GM21576 (cell line): ENCODE measurements around the gene PPL.
"Not testable (repeated sequence)": the region's sequence is repeated elsewhere in the genome, so short reads cannot be mapped to it uniquely, and the experiment has no call there.

Experiments used
- ATAC-seq: cut with Tn5 transposase; IDR thresholded peaks from one replicate; pipeline ENCODE4 v1.9.1; 2021; ENCODE audit warnings: mild to moderate bottlenecking, moderate library complexity; ENCODE audit not compliant: unreplicated experiment

PPL gene

GRCh38 chr16:4935241-4935855 lies 1.6 kb downstream of the PPL start:
- no peak for ATAC-seq

GRCh38 chr16:4934591-4934990 lies 2.4 kb downstream of the PPL start:
- no peak for ATAC-seq

- ATAC-seq, result no peak
Observed at GRCh38 chr16:4933871-4934395, 3.0 kb downstream of the PPL start.

GRCh38 chr16:4933433-4933832 lies 3.5 kb downstream of the PPL start:
- ATAC-seq, result no peak

- no peak for ATAC-seq
Observed at GRCh38 chr16:4931381-4931780, 5.6 kb downstream of the PPL start.

GRCh38 chr16:4929619-4930018 lies 7.3 kb downstream of the PPL start:
- ATAC-seq, result not testable (repeated sequence)

GRCh38 chr16:4928227-4928626 lies 8.7 kb downstream of the PPL start:
- ATAC-seq, result no peak

- no peak for ATAC-seq
Observed at GRCh38 chr16:4927661-4928060, 9.3 kb downstream of the PPL start.

- ATAC-seq, result no peak
Observed at GRCh38 chr16:4926928-4927327, 10.0 kb downstream of the PPL start.

GRCh38 chr16:4925791-4926190 lies 11.2 kb downstream of the PPL start:
- no peak for ATAC-seq

GRCh38 chr16:4925293-4925607 lies 11.7 kb downstream of the PPL start:
- ATAC-seq, result no peak

GRCh38 chr16:4924593-4925292 lies 12.2 kb downstream of the PPL start:
- ATAC-seq, result no peak

- ATAC-seq, result no peak
Observed at GRCh38 chr16:4923853-4924252, 13.1 kb downstream of the PPL start.

- ATAC-seq, result no peak
Observed at GRCh38 chr16:4922721-4923342, 14.1 kb downstream of the PPL start.

- no peak for ATAC-seq
Observed at GRCh38 chr16:4920826-4921225, 16.1 kb downstream of the PPL start.

GRCh38 chr16:4918781-4919251 lies 18.1 kb downstream of the PPL start:
- ATAC-seq, result no peak

GRCh38 chr16:4917117-4917516 lies 19.8 kb downstream of the PPL start:
- no peak for ATAC-seq

- no peak for ATAC-seq
Observed at GRCh38 chr16:4915226-4915761, 21.7 kb downstream of the PPL start.

- no peak for ATAC-seq
Observed at GRCh38 chr16:4914528-4915225, 22.3 kb downstream of the PPL start.

GRCh38 chr16:4913774-4914525 lies 23.0 kb downstream of the PPL start:
- ATAC-seq, result no peak
